ENCODE data around the gene PHKB.

The PHKB gene

GRCh38 chr16:47571711-47572110 lies 110.6 kb downstream of the PHKB start:
- no peak for FAIRE-seq

GRCh38 chr16:47574091-47575054 lies 113.2 kb downstream of the PHKB start:
- FAIRE-seq: no peak

GRCh38 chr16:47577029-47577428 lies 115.9 kb downstream of the PHKB start:
- peak; percentile 15 for FAIRE-seq

- FAIRE-seq: no peak
Measured at GRCh38 chr16:47578033-47578432, 116.9 kb downstream of the PHKB start.

- FAIRE-seq: no peak
Measured at GRCh38 chr16:47578573-47578972, 117.4 kb downstream of the PHKB start.

GRCh38 chr16:47581114-47581513 lies 120.0 kb downstream of the PHKB start:
- no peak for FAIRE-seq

- FAIRE-seq: no peak
Measured at GRCh38 chr16:47584464-47585225, 123.5 kb downstream of the PHKB start.

GRCh38 chr16:47586121-47586520 lies 125.0 kb downstream of the PHKB start:
- FAIRE-seq: no peak

GRCh38 chr16:47590472-47590871 lies 129.3 kb downstream of the PHKB start:
- no peak for FAIRE-seq

GRCh38 chr16:47592232-47592631 lies 131.1 kb downstream of the PHKB start:
- no peak for FAIRE-seq

GRCh38 chr16:47599512-47599911 lies 138.4 kb downstream of the PHKB start:
- no peak for FAIRE-seq

GRCh38 chr16:47600376-47600775 lies 139.2 kb downstream of the PHKB start:
- FAIRE-seq: no peak

- FAIRE-seq: no peak
Measured at GRCh38 chr16:47604306-47604705, 143.2 kb downstream of the PHKB start.

GRCh38 chr16:47611042-47611441 lies 149.9 kb downstream of the PHKB start:
- no peak for FAIRE-seq

- FAIRE-seq: no peak
Measured at GRCh38 chr16:47611848-47612493, 150.8 kb downstream of the PHKB start.

GRCh38 chr16:47612711-47613110 lies 151.6 kb downstream of the PHKB start:
- no peak for FAIRE-seq

GRCh38 chr16:47613251-47613650 lies 152.1 kb downstream of the PHKB start:
- no peak for FAIRE-seq

- no peak for FAIRE-seq
Measured at GRCh38 chr16:47617732-47618131, 156.6 kb downstream of the PHKB start.

GRCh38 chr16:47622451-47623176 lies 161.5 kb downstream of the PHKB start:
- FAIRE-seq: no peak

- FAIRE-seq: no peak
Measured at GRCh38 chr16:47624563-47624962, 163.4 kb downstream of the PHKB start.

- FAIRE-seq: no peak
Measured at GRCh38 chr16:47625115-47625567, 164.0 kb downstream of the PHKB start.

- FAIRE-seq: no peak
Measured at GRCh38 chr16:47626246-47626645, 165.1 kb downstream of the PHKB start.

Data from endometrium (tissue), 2 donors.